GM18951 (cell line): Measurements from ENCODE around the gene VPS13D.

ENCODE experiments used
- POLR2A ChIP-seq: IDR thresholded peaks from 4 replicates; pipeline ENCODE4 v1.6.1; 2011; ENCODE audit warnings: mild to moderate bottlenecking; ENCODE audit not compliant: insufficient read length, insufficient read depth; ENCODE audit errors: extremely low read depth
- in situ Hi-C: fragments of 300-500 bp; cut with MboI; formaldehyde crosslinking; loops from one replicate; pipeline ENCODE4 v1.12.0; 2022; ENCODE audit warnings: low sequenced_read_pairs, mixed read lengths, inconsistent platforms; ENCODE audit not compliant: unreplicated experiment

The VPS13D gene

DNA sequence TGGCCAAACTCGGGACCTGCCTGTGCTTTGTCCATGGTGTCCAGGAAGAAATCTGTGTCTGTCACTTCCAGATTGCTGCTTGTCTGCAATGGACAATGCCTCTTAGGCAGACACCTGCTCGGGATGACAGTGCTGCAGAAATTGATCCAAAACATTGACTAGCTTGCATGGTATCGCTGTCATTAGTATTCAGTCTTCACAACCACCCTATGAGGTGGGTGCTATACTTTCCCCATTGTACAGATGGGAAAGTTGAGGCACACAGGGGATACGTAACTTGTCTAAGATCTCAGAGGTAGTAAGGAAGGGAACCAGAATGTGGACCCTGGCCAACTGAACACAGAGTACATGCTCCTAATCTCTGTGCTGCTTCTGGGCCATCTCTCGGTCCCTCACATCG lies 249.5 kb downstream of the VPS13D start:
- in situ Hi-C loops = no loop called here
- no peak for TF ChIP-seq POLR2A

DNA sequence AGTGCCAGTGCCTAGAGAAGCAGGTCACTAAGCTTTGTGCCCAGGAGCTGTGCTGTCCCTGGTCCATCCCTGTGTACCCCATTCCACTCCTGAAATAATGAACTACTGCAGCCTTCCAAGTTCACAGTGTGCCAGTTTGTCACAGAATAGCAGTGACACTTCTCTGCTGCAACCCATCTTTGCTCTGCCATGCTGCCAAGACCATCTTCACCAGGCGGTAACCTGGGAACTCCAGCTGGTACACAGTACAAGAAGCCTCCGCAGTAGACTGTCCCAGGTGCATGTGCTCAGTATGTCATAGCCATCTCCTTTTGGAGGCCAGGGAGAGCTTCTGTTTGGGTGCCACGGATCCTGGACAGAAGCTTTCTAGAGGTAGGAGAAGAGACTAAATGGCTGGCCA lies 250.2 kb downstream of the VPS13D start:
- no peak for TF ChIP-seq POLR2A

GRCh38 chr1:12480748-12481362 lies 251.0 kb downstream of the VPS13D start:
- TF ChIP-seq POLR2A = no peak

More for the DNA sequence above, 250.2 kb downstream of the VPS13D start:
- in situ Hi-C loops = no loop called here

DNA sequence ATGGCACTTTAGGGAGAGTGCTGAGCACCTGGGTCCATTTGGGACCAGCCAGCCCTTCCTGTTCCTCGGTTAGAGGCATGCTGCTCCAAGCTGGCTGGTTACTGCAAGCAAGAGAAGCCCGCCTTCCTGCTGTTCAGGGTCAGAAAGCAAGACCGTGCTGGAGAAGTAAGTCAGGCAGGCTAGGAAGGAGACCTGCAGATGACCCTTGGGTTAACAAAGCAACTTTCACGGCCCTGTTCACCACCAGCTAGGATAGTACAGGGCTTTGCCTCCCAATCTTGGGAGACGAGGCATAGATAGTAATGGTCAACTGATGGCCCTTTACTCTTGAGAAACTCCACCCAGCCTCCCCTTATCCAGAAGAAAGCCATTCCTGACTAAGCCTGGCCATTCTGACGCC lies 252.1 kb downstream of the VPS13D start:
- no peak for TF ChIP-seq POLR2A
- in situ Hi-C loops = no loop called here

More at GRCh38 chr1:12480748-12481362, 251.0 kb downstream of the VPS13D start:
- in situ Hi-C loops = no loop called here

DNA sequence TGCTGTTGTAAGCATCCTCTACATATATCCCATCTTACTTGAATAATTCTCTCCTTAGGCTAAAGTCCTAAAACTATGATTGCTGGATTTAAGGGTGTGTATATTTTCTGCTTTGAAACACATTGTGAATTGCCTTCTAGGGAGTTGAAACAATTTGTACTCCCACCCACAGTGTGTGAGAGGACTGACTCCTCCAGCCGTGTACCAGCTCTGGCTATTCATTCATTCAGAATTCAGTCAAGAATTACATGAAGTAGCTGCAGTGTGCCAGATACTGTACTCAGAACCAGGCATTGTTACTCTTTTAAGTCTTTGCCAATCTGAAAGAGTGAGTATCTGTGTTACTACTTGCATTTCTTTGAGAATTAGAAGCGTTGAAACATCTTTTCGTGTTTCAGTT lies 253.2 kb downstream of the VPS13D start:
- TF ChIP-seq POLR2A = no peak
- in situ Hi-C loops = no loop called here

- no peak for TF ChIP-seq POLR2A
These were observed 255.6 kb downstream of the VPS13D start for GRCh38 chr1:12485231-12486058.

DNA sequence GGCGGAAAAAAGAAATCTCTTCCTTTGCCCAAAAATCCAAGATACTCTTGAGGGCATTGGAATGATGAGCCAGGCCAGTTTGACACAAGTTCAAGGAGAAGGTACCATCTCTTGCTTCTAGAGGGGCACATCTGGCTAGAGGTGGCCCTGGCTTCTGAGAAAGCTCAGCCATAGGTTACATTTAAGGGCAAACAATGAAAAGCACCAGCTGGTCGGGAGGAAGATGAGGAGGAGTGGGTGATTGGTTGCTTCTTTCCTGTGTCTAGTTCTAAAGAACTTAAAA lies 256.2 kb downstream of the VPS13D start:
- in situ Hi-C loops = no loop called here
- no peak for TF ChIP-seq POLR2A

More at GRCh38 chr1:12485231-12486058, 255.6 kb downstream of the VPS13D start:
- in situ Hi-C loops = no loop called here

- no peak for TF ChIP-seq POLR2A
- in situ Hi-C loops = no loop called here
These were observed 256.7 kb downstream of the VPS13D start for GRCh38 chr1:12486401-12487005.

DNA sequence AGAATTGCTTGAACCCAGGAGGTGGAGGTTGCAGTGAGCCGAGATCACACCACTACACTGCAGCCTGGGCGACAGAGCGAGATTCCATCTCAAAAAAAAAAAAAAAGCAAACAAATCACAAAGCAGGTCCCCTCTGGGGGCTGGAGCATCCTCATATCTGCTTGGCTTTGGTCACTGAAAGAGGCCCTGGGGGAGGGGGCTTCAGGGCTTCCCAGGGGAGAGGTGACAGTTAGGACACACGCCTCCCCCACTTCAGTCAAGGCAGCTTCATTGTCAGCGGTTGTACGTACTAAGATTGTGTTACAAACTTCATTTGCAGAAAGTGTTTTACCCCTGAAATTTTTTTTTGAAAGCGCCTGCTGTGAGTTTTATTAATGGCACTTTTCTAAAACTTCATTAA lies 257.7 kb downstream of the VPS13D start:
- in situ Hi-C loops = no loop called here
- no peak for TF ChIP-seq POLR2A

DNA sequence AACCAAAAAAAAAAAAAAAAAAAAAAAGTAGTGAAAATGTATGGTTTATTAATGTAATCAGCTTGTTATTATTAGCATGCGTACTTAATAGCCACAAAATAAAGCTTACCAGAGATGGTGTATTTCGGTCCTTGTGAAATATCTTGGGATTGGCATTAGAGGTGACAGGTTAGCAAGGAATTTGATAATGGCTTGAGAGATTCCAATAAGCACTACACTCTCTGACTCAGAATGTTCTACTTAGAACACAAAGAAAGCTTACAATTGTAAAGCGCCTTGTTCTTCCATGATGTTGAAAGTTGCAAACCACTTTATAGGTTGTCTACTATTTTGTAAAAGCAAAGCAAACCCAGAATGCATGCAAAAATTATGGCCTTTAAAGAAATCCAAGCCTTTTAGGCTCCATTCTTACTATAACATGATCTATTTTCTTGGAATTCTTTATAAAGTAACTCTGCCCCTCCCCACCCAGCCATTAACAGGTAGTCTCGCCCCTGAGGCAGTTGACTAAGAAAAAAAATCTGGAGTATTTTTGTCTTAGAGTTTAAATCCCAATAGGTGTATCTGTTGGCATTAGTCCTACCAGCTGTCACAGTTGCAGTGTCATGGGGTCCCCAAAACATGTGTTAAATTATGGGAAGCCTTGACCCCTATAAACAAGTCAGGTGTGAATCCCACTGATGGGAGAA lies 259.0 kb downstream of the VPS13D start:
- TF ChIP-seq POLR2A = no peak
- in situ Hi-C loops = no loop called here

GRCh38 chr1:12490532-12491142 lies 260.8 kb downstream of the VPS13D start:
- no peak for TF ChIP-seq POLR2A
- in situ Hi-C loops = no loop called here

- in situ Hi-C loops = no loop called here
These were observed 261.8 kb downstream of the VPS13D start for GRCh38 chr1:12491656-12492055.

GRCh38 chr1:12495725-12496124 lies 265.9 kb downstream of the VPS13D start:
- in situ Hi-C loops = no loop called here
- no peak for TF ChIP-seq POLR2A

More at GRCh38 chr1:12491656-12492055, 261.8 kb downstream of the VPS13D start:
- TF ChIP-seq POLR2A = no peak
